Measurements from ENCODE around the gene ALG14.

DNA sequence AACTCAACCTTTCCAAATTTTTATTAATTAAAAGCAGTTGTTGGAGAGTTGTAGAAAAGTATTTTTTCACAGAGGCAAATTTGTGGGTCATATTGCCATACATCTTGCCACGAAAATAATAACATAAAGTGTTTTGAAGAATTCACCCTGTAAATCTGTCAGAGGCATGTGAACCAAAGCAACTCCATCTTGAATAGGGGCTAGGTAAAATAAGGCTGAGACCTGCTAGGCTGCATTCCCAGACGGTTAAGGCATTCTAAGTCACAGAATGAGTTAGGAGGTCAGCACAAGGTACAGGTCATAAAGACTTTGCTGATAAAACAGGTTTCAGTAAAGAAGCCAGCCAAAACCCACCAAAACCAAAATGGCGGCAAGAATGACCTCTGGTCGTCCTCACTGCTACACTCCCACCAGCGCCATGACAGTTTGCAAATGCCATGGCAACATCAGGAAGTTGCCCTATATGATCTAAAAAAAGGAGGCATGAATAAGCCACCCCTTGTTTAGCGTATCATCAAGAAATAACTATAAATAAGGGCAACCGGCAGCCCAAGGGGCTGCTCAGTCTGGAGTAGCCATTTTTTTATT is 141.4 kb downstream of the ALG14 start:
- TF ChIP-seq, protein P1, sequence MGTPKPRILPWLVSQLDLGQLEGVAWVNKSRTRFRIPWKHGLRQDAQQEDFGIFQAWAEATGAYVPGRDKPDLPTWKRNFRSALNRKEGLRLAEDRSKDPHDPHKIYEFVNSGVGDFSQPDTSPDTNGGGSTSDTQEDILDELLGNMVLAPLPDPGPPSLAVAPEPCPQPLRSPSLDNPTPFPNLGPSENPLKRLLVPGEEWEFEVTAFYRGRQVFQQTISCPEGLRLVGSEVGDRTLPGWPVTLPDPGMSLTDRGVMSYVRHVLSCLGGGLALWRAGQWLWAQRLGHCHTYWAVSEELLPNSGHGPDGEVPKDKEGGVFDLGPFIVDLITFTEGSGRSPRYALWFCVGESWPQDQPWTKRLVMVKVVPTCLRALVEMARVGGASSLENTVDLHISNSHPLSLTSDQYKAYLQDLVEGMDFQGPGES (IDR thresholded peaks at IDR 0.05) = no peak
- no peak for TF ChIP-seq NR2C2 (IDR thresholded peaks at IDR 0.05; ENCODE audit: borderline replicate concordance, control insufficient read depth, insufficient read length, low read depth)
